HG02642 (cell line): ENCODE results near the gene BCKDHA.
"Not testable (repeated sequence)": the region's sequence is repeated elsewhere in the genome, so short reads cannot be mapped to it uniquely, and the experiment has no call there.

Experiments
- ATAC-seq: cut with Tn5 transposase; IDR thresholded peaks from one replicate; pipeline ENCODE4 v1.9.1; 2021; ENCODE audit warnings: mild to moderate bottlenecking; ENCODE audit not compliant: unreplicated experiment, poor library complexity

Gene BCKDHA

GRCh38 chr19:41441321-41441945, 43.8 kb downstream of the BCKDHA start:
- ATAC-seq, result no peak

- no peak for ATAC-seq
Observed at GRCh38 chr19:41442473-41443355, 45.1 kb downstream of the BCKDHA start, which contains the start of gene ERICH4. Gene ERICH4, plus strand, starts transcription at chr19:41443156. Its CDS starts 14 bp downstream, at chr19:41443170.

GRCh38 chr19:41443813-41444455, 46.3 kb downstream of the BCKDHA start:
- no peak for ATAC-seq

GRCh38 chr19:41445575-41445974, 48.0 kb downstream of the BCKDHA start:
- ATAC-seq, result no peak

- ATAC-seq, result no peak
Observed at GRCh38 chr19:41447732-41448332, 50.2 kb downstream of the BCKDHA start.

- ATAC-seq, result no peak
Observed at GRCh38 chr19:41449079-41449864, 51.7 kb downstream of the BCKDHA start.

GRCh38 chr19:41449865-41450178, 52.2 kb downstream of the BCKDHA start:
- ATAC-seq, result no peak

- ATAC-seq, result no peak
Observed at GRCh38 chr19:41452584-41453275, 55.1 kb downstream of the BCKDHA start.

- ATAC-seq, result no peak
Observed at GRCh38 chr19:41455936-41456335, 58.3 kb downstream of the BCKDHA start.

- no peak for ATAC-seq
Observed at GRCh38 chr19:41456342-41456918, 58.8 kb downstream of the BCKDHA start.

- peak; percentile 63 for ATAC-seq
Observed at GRCh38 chr19:41457241-41457640, 59.6 kb downstream of the BCKDHA start.

- ATAC-seq, result no peak
Observed at GRCh38 chr19:41462497-41462896, 64.9 kb downstream of the BCKDHA start.

- ATAC-seq, result not testable (repeated sequence)
Observed at GRCh38 chr19:41463257-41464256, 65.9 kb downstream of the BCKDHA start.
